Muscle of back (tissue), 13 donors: ENCODE data around the gene FGF2. TPM values are rescaled to one million over a fixed set of nuclear protein-coding genes. Genes with fewer than 3 reads are reported as not detected.
A peak's percentile ranks its signal among the peaks of the same experiment; 100 is the strongest.
"Not testable (repeated sequence)": the region's sequence is repeated elsewhere in the genome, so short reads cannot be mapped to it uniquely, and the experiment has no call there.

Experiments
- DNase-seq, 3 donors: peaks; one replicate each; pipeline versions ENCODE4 v3.0.0 to v3.0.0-alpha.2; 2013
- long read RNA-seq, 9 donors: transcript quantifications; one replicate each; lab custom pipeline, GENCODE V29; 2026
- polyA plus RNA-seq, 10 donors: library from polyadenylated mRNA; unstranded; fragments of 120-200 nt; gene quantifications; one replicate each; pipeline ENCODE4 v1.2.1, GENCODE V29; 2013; ENCODE audit not compliant: insufficient read length in 10 of 10

Gene FGF2
- 10 to 100 TPM in 4 of 10 donors, 1 to 10 TPM in 6; 7.1 to 12.1 (median 9.2) TPM for polyA plus RNA-seq
- long read RNA-seq, donor 1, full-length matches to known transcripts: 5 of 12 reads
- long read RNA-seq, donor 1, partial matches to known transcripts: 0 of 12 reads
- long read RNA-seq, donor 1, other reads (novel, unspliced or antisense): 7 of 12 reads
- long read RNA-seq, donor 2, full-length matches to known transcripts: 4 of 9 reads
- long read RNA-seq, donor 2, partial matches to known transcripts: 0 of 9 reads
- long read RNA-seq, donor 2, other reads (novel, unspliced or antisense): 5 of 9 reads
- long read RNA-seq, donor 3: 0 reads
- long read RNA-seq, donor 4, full-length matches to known transcripts: 7 of 7 reads
- long read RNA-seq, donor 4, partial matches to known transcripts: 0 of 7 reads
- long read RNA-seq, donor 4, other reads (novel, unspliced or antisense): 0 of 7 reads
- long read RNA-seq, donor 5, full-length matches to known transcripts: 3 of 9 reads
- long read RNA-seq, donor 5, partial matches to known transcripts: 0 of 9 reads
- long read RNA-seq, donor 5, other reads (novel, unspliced or antisense): 6 of 9 reads
- long read RNA-seq, donor 6, full-length matches to known transcripts: 6 of 6 reads
- long read RNA-seq, donor 6, partial matches to known transcripts: 0 of 6 reads
- long read RNA-seq, donor 6, other reads (novel, unspliced or antisense): 0 of 6 reads
- long read RNA-seq, donor 7, full-length matches to known transcripts: 4 of 9 reads
- long read RNA-seq, donor 7, partial matches to known transcripts: 0 of 9 reads
- long read RNA-seq, donor 7, other reads (novel, unspliced or antisense): 5 of 9 reads
- long read RNA-seq, donor 8, full-length matches to known transcripts: 2 of 2 reads
- long read RNA-seq, donor 8, partial matches to known transcripts: 0 of 2 reads
- long read RNA-seq, donor 8, other reads (novel, unspliced or antisense): 0 of 2 reads
- long read RNA-seq, donor 9, full-length matches to known transcripts: 1 of 1 reads
- long read RNA-seq, donor 9, partial matches to known transcripts: 0 of 1 reads
- long read RNA-seq, donor 9, other reads (novel, unspliced or antisense): 0 of 1 reads

GRCh38 chr4:122826553-122827257, at the start of gene FGF2:
TSS of gene FGF2 (plus strand) at chr4:122826831. CDS start at chr4:122827175, 344 bp downstream.
- peak; percentile 84 to 95 (median 90) for DNase-seq

- no peak for DNase-seq
Observed at GRCh38 chr4:122776916-122777315, 49.7 kb upstream of the FGF2 start.

GRCh38 chr4:122777846-122778673, 48.6 kb upstream of the FGF2 start:
- DNase-seq: peak in 1 of 3 donors; percentile 93

DNA sequence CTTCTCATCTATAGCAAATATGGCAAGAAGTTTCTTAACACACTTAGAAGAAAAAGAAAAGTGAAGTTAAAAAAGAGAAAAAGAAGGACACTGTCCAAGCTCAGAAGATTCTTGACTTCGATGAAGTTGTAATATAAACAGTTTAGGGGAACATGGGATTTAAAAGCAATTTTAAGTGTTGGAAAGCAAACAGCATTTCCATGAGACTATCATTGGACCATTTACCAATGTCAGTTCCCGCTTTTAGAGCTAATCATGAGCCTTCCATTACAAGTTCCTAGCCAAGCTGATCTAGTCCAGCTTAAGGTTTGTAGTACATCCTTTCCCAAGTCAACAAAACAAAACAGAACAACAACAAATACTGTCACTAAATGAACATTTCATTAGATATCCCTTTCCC, 45.1 kb upstream of the FGF2 start:
- peak in 2 of 3 donors; percentile 47 to 48 for DNase-seq

- DNase-seq: peak; percentile 45 to 91 (median 69)
Observed at GRCh38 chr4:122783301-122784215, 43.1 kb upstream of the FGF2 start.

DNA sequence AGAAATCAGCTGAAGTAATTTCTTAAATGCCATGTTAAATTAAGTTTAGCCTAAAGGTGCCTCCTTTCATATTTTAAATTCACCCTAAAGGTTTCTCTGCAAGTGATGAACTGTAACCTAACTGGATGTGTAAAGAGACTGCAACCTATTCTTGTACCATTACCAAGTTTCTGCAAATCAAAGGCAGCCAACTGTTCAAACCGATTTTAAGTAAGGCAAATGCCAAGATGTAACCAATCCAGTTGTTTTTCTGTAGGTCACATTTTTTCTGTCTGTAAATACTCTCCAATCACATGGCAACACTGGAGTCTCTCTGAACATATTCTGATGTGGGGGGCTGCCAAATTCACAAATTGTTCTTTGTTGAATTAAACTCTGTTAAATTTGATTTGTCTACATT, 42.4 kb upstream of the FGF2 start:
- no peak for DNase-seq

- DNase-seq: no peak
Observed at GRCh38 chr4:122785099-122785498, 41.5 kb upstream of the FGF2 start.

- DNase-seq: not testable (repeated sequence)
Observed at GRCh38 chr4:122786296-122786695, 40.3 kb upstream of the FGF2 start.

- DNase-seq: not testable (repeated sequence)
Observed at GRCh38 chr4:122786920-122787319, 39.7 kb upstream of the FGF2 start.

- DNase-seq: no peak
Observed at GRCh38 chr4:122787940-122788339, 38.7 kb upstream of the FGF2 start.

DNA sequence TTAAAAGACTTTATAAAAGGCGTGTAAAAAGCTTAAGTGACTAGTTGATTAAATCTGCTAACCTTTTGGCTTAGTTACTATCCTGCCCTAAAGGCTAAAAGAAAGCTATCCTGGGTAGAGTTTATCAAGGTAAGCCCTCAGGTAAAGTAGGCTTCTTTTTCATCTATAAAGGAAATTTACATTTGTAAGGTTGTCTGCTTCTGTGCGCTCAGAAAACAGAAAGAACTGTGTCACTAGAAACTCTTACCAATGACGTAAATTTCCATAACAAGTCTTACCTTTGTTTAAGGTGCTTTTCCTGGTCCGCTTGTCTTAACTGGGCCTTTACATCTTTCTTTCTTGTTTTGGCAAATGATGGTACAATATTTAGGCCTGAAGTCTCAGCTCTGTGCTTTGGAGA, 37.7 kb upstream of the FGF2 start:
- no peak for DNase-seq

- no peak for DNase-seq
Observed at GRCh38 chr4:122793811-122794210, 32.8 kb upstream of the FGF2 start.

- no peak for DNase-seq
Observed at GRCh38 chr4:122796801-122797404, 29.7 kb upstream of the FGF2 start.

- no peak for DNase-seq
Observed at GRCh38 chr4:122797405-122798094, 29.1 kb upstream of the FGF2 start.

DNA sequence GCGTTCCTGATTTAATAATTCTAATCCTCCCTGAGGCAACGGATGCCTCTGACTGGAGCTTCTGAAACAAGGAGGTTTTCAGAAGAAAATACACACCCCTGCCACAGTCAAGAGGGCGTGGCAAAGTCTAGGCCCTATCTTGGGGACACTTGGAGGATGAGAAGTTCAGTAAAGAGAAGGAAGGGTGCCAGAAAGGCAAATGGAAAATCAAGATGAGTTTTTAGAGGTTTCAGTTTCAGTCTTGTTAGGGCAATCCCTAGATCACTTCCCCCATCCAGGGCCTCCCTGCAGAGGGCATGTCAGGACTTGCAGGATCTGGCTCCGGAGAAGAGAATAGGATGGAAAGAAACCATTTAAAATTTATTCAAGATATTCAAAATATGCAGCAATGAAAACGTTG, 28.5 kb upstream of the FGF2 start:
- peak; percentile 65 to 80 (median 75) for DNase-seq

DNA sequence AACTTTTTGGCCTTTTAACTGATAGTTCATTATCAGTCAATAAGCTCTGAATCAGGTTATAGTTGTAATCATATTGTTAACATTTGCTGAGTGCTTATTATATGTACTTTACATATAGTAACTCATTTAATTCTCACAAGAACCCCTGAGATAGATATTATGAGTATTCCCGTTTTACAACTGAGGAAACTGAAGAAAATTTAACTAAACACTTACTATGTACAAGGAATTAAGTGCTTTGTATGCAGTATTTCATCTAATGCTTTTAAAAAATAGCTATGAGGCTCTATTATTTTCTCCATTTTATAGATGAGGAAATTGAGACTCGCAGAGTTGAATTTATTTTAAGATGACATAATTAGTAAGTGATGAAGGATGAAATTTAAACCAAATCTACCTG, 27.7 kb upstream of the FGF2 start:
- DNase-seq: no peak

DNA sequence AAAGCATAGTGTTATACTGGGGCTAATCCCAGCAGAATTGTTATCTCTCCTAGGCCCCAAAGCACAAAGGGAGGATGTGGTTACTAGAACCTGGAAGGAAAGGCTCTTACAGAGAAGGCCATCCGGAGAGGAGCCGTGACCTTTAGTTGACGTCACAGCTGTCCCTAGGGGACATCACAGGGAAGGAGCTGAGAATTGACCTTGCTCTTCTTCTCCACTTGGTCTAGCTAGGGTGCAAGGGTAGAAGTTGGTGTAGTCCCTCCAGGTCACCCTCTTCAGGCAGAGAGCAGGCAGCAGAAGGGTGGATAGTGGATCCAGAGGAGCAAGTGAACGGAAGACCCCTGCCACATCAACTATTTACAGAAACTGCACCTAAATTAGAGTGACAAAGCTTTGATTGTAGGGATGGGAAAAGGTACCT, 22.8 kb upstream of the FGF2 start:
- no peak for DNase-seq

DNA sequence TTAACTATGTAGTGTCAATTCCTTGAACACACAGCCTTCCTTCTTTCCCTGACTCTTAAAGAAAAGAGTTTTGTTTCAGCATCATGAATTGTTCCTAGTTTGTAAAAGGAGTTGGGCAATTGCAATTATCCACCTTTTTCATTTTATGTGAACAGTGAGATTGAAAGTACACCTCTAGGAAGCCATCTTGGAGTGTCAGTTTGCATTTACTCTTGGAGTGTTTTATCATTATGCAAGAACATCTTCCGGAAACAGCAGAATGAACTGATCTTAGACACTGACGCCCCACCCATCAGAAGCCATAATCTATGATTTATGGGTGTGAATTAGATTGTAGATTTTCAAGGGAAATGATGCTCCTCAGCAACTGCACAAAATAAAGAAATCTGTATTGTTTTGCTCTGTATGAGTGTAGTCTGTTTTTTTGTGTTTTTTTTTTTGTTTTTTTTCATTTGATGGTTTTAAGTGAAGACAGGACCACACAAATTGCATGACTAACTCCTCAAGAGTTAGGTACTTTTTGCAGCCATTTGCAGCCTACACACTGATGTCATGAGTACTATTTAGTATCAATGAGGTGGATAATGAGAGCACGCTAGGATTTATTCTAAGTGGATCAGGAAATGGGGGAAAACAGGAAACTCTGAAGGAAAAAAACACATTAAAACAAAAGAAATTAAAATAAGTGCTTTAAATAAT, 19.5 kb upstream of the FGF2 start:
- no peak for DNase-seq
